ENCODE measurements around the gene DUSP1. TPM values are rescaled to one million over a fixed set of nuclear protein-coding genes. Genes with fewer than 3 reads are reported as not detected.

DUSP1 gene
- total and polyA plus RNA-seq, 2 donors from 2014 or later = 172 to 298 TPM

GRCh38 chr5:172797771-172798191, 26.8 kb upstream of the DUSP1 start:
- no peaks in the 10 kb centered on the region for H3K36me3 ChIP-seq (ENCODE audit: control insufficient read depth in 2 of 3, insufficient read depth in 3 of 3, low read length in 3 of 3)
- intact Hi-C loops (cut with DNase I) = no loop called here
- no peak for FAIRE-seq
- H3K4me3 ChIP-seq (ENCODE audit: low read length in 3 of 3) = no peak overlapping the region
- no peak overlapping the region for H3K9ac ChIP-seq (ENCODE audit: low read length in 3 of 3)
- H3K27ac ChIP-seq (ENCODE audit: low read depth in 2 of 2, low read length in 2 of 2) = peak overlapping the region in 1 of 2 donors; percentile 41
- H3K4me1 ChIP-seq (ENCODE audit: control insufficient read depth in 2 of 3, insufficient read depth in 2 of 3, low read depth in 1 of 3, low read length in 3 of 3) = peaks cover 0 to 9% (median 2%) of the 10 kb centered on the region in 3 donors
- H3K27me3 ChIP-seq (ENCODE audit: control insufficient read depth, insufficient read depth, low read length) = no peaks in the 10 kb centered on the region
- TF ChIP-seq, protein P1, sequence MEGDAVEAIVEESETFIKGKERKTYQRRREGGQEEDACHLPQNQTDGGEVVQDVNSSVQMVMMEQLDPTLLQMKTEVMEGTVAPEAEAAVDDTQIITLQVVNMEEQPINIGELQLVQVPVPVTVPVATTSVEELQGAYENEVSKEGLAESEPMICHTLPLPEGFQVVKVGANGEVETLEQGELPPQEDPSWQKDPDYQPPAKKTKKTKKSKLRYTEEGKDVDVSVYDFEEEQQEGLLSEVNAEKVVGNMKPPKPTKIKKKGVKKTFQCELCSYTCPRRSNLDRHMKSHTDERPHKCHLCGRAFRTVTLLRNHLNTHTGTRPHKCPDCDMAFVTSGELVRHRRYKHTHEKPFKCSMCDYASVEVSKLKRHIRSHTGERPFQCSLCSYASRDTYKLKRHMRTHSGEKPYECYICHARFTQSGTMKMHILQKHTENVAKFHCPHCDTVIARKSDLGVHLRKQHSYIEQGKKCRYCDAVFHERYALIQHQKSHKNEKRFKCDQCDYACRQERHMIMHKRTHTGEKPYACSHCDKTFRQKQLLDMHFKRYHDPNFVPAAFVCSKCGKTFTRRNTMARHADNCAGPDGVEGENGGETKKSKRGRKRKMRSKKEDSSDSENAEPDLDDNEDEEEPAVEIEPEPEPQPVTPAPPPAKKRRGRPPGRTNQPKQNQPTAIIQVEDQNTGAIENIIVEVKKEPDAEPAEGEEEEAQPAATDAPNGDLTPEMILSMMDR (IDR thresholded peaks at IDR 0.05; ENCODE audit: borderline replicate concordance, extremely low read depth, insufficient read depth) = no peak
- no peaks in the 10 kb centered on the region for H3K9me3 ChIP-seq (ENCODE audit: control insufficient read depth in 2 of 3, insufficient read depth in 1 of 3, low read length in 3 of 3)
- no peak for DNase-seq

- no peak for FAIRE-seq
Measured at GRCh38 chr5:172796306-172796705, 25.3 kb upstream of the DUSP1 start.

GRCh38 chr5:172795318-172795977, 24.5 kb upstream of the DUSP1 start:
- DNase-seq (peak; percentile 88 to 97 (median 92)), FAIRE-seq (no peak)
- no peaks in the 10 kb centered on the region for H3K9me3 ChIP-seq (ENCODE audit: control insufficient read depth in 2 of 3, insufficient read depth in 1 of 3, low read length in 3 of 3)
- intact Hi-C loops (cut with DNase I) = no loop called here
- peaks cover 0 to 9% (median 2%) of the 10 kb centered on the region in 3 donors for H3K4me1 ChIP-seq (ENCODE audit: control insufficient read depth in 2 of 3, insufficient read depth in 2 of 3, low read depth in 1 of 3, low read length in 3 of 3)
- no peak overlapping the region for H3K9ac ChIP-seq (ENCODE audit: low read length in 3 of 3)
- no peaks in the 10 kb centered on the region for H3K36me3 ChIP-seq (ENCODE audit: control insufficient read depth in 2 of 3, insufficient read depth in 3 of 3, low read length in 3 of 3)
- no peaks in the 10 kb centered on the region for H3K27me3 ChIP-seq (ENCODE audit: control insufficient read depth, insufficient read depth, low read length)
- TF ChIP-seq, protein P1 (IDR thresholded peaks at IDR 0.05; ENCODE audit: borderline replicate concordance, extremely low read depth, insufficient read depth) = no peak
- H3K4me3 ChIP-seq (ENCODE audit: low read length in 3 of 3) = no peak overlapping the region
- peak overlapping the region; percentile 2 to 24 for H3K27ac ChIP-seq (ENCODE audit: low read depth in 2 of 2, low read length in 2 of 2)

More at GRCh38 chr5:172796306-172796705, 25.3 kb upstream of the DUSP1 start:
- TF ChIP-seq, protein P1 (IDR thresholded peaks at IDR 0.05; ENCODE audit: borderline replicate concordance, extremely low read depth, insufficient read depth) = no peak
- H3K4me3 ChIP-seq (ENCODE audit: low read length in 3 of 3) = no peak overlapping the region
- H3K9ac ChIP-seq (ENCODE audit: low read length in 3 of 3) = no peak overlapping the region
- intact Hi-C loops (cut with DNase I) = no loop called here
- H3K36me3 ChIP-seq (ENCODE audit: control insufficient read depth in 2 of 3, insufficient read depth in 3 of 3, low read length in 3 of 3) = no peaks in the 10 kb centered on the region
- no peaks in the 10 kb centered on the region for H3K9me3 ChIP-seq (ENCODE audit: control insufficient read depth in 2 of 3, insufficient read depth in 1 of 3, low read length in 3 of 3)
- peak overlapping the region in 1 of 2 donors; percentile 1 for H3K27ac ChIP-seq (ENCODE audit: low read depth in 2 of 2, low read length in 2 of 2)
- no peak for DNase-seq
- no peaks in the 10 kb centered on the region for H3K27me3 ChIP-seq (ENCODE audit: control insufficient read depth, insufficient read depth, low read length)
- peaks cover 0 to 9% (median 2%) of the 10 kb centered on the region in 3 donors for H3K4me1 ChIP-seq (ENCODE audit: control insufficient read depth in 2 of 3, insufficient read depth in 2 of 3, low read depth in 1 of 3, low read length in 3 of 3)
